Stomach smooth muscle (tissue), 2 donors: ENCODE results near the gene TMPRSS15.

Experiments used
- H3K27ac ChIP-seq: one replicate; pipeline ENCODE4 v1.7.0; 2013; ENCODE audit warnings: mild to moderate bottlenecking, low read length, inconsistent platforms
- H3K27me3 ChIP-seq, 2 donors: one replicate each; pipeline ENCODE4 v1.7.0; 2013; ENCODE audit warnings: low read length in 2 of 2; ENCODE audit not compliant: insufficient read depth in 2 of 2, control insufficient read depth in 1 of 2
- H3K36me3 ChIP-seq, 2 donors: one replicate each; pipeline ENCODE4 v1.7.0; 2013; ENCODE audit warnings: low read length in 2 of 2; ENCODE audit not compliant: control insufficient read depth in 2 of 2, insufficient read depth in 2 of 2
- H3K4me1 ChIP-seq: one replicate; pipeline ENCODE4 v1.7.0; 2013; ENCODE audit warnings: low read length; ENCODE audit not compliant: control insufficient read depth, insufficient read depth
- H3K4me3 ChIP-seq, 2 donors: one replicate each; pipeline ENCODE4 v1.7.0; 2013; ENCODE audit warnings: low read length in 2 of 2
- H3K9ac ChIP-seq, 2 donors: one replicate each; pipeline ENCODE4 v1.7.0; 2013; ENCODE audit warnings: low read length in 2 of 2, mild to moderate bottlenecking in 1 of 2
- H3K9me3 ChIP-seq, 2 donors: one replicate each; pipeline ENCODE4 v1.7.0; 2013; ENCODE audit warnings: low read length in 2 of 2; ENCODE audit not compliant: control insufficient read depth in 2 of 2
- donor health status: healthy.
- donor health status: Pancreatic carcinoma.

Gene TMPRSS15

DNA sequence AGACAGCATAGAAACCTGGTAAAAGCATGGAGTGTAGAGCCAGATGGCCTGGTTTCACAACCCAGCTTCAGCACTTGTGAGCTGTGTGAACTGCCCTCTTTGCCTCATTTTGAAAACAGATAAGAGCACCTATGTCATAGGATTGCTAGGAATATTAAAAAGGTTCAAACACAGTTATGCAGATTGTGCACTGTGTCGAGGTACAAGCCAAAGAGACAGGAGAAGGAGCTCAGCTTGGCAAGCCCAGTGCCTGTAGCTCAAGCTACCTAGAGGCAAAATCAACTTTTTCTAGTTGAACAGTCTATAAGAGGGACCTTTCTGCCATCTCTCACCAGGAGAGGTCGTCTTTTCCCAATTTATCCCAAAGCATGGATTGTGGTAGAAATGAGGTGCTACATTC, 153.9 kb downstream of the TMPRSS15 start:
- Histone ChIP-seq H3K4me3 (no peak overlapping the region), H3K9ac (peak overlapping the region in 1 of 2 donors; percentile 1), H3K27me3 (peaks cover 0 to 6% of the 10 kb centered on the region in 2 donors), H3K9me3 (no peaks in the 10 kb centered on the region), H3K36me3 (no peaks in the 10 kb centered on the region), H3K4me1 (peaks cover 5% of the 10 kb centered on the region), H3K27ac (no peak overlapping the region)

DNA sequence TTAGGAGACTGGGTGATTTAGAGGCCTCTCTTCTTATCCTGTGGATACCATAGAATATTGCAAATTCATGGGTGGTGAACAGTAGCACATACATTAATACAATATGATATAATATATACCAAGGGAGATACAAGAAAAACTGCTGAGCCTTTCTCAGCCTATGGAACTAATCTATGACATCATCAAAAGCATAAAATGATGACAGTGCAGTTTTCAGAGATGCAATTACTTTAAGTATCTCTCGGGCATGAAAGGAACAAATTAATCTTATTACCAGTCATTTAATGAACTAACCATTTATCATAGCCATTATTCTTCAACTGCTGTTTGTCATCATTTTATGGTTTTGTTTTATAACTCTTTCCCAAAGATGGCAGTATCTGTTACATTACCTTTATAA, 155.4 kb downstream of the TMPRSS15 start:
- Histone ChIP-seq H3K27me3 (peaks cover 0 to 6% of the 10 kb centered on the region in 2 donors), H3K9ac (no peak overlapping the region), H3K9me3 (no peaks in the 10 kb centered on the region), H3K4me1 (peaks cover 5% of the 10 kb centered on the region), H3K36me3 (no peaks in the 10 kb centered on the region), H3K27ac (no peak overlapping the region), H3K4me3 (no peak overlapping the region)

DNA sequence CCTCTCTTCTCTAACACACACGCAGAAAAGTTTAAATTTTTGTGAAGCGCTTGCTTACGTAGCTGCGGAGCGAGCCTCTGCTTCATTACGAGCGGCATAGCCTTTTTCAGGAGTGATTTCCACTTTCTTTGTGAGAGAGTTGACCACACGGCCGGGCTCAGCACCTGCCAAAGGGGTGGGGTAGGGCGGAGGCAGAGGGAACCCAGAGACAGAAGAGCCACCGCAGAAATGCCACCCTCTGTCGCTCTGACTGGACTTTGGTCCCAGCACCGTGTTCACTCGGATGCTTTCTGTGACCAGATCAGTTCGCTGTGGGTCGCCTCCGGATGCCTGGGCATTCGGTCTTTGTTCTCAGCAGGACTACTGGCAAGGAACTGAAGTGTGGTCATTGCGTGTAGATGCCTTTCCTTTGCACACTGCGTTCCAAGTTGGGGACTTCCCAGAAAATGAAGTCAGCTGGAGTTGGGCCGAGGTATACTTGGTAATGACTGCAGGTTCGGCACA, 158.1 kb downstream of the TMPRSS15 start:
- Histone ChIP-seq H3K4me3 (peak overlapping the region; percentile 74 to 92), H3K9me3 (no peaks in the 10 kb centered on the region), H3K27me3 (peaks cover 0 to 6% of the 10 kb centered on the region in 2 donors), H3K36me3 (no peaks in the 10 kb centered on the region), H3K4me1 (peaks cover 5% of the 10 kb centered on the region), H3K27ac (peak overlapping the region; percentile 19), H3K9ac (peak overlapping the region; percentile 58 to 96)

DNA sequence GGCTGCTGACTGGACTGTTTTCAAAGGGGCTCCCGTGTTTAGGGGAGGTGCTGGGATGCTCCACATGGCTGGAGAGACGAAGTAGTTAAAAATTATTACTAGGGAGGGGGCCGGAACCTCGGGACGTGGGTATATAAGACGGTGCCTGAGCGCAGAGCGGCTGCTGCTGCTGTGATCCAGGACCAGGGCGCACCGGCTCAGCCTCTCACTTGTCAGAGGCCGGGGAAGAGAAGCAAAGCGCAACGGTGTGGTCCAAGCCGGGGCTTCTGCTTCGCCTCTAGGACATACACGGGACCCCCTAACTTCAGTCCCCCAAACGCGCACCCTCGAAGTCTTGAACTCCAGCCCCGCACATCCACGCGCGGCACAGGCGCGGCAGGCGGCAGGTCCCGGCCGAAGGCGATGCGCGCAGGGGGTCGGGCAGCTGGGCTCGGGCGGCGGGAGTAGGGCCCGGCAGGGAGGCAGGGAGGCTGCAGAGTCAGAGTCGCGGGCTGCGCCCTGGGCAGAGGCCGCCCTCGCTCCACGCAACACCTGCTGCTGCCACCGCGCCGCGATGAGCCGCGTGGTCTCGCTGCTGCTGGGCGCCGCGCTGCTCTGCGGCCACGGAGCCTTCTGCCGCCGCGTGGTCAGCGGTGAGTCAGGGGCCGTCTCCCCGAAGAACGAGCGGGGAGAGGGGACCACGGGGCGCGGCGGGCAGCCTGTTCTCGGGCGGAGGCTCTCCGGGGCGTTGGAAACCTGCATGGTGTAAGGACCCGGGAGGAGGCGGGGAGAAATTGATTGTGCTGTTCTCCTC, 158.7 kb downstream of the TMPRSS15 start, which contains the start of gene CHODL:
TSS of gene CHODL (plus strand) at position 163 of the 793 bp plus-strand sequence. CDS start at position 554, 391 bp downstream.
- peak within 1 kb of the TSS; percentile 74 to 92 for H3K4me3 ChIP-seq
- H3K36me3 ChIP-seq: no peaks in the 10 kb centered on the region
- peak within 1 kb of the TSS; percentile 19 for H3K27ac ChIP-seq
- H3K9ac ChIP-seq: peak within 1 kb of the TSS; percentile 58 to 96
- H3K4me1 ChIP-seq: peaks cover 5% of the 10 kb centered on the region
- no peaks in the 10 kb centered on the region for H3K9me3 ChIP-seq
- H3K27me3 ChIP-seq: peaks cover 0 to 6% of the 10 kb centered on the region in 2 donors

DNA sequence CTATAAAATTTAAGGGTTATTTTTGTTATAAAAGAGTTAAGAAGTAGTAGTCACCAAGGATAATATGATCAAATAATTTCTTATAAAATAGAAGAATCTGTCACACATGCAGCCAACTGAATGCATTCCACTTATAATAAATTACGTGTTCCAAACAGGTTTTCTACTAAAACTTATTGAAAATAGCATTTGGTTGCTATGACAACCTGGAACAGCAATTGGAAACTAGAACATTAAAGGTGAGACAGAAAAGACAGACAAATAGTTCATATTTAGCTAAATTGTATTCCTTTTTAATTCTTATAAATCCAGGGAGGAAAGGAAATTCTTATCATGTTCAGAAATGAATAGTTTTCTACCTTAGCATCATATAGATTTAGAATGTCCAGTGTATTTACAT, 168.0 kb downstream of the TMPRSS15 start:
- peaks cover 0 to 3% of the 10 kb centered on the region in 2 donors for H3K9me3 ChIP-seq
- H3K27me3 ChIP-seq: no peaks in the 10 kb centered on the region
- H3K4me3 ChIP-seq: no peak overlapping the region
- H3K27ac ChIP-seq: no peak overlapping the region
- no peaks in the 10 kb centered on the region for H3K36me3 ChIP-seq
- no peaks in the 10 kb centered on the region for H3K4me1 ChIP-seq
- no peak overlapping the region for H3K9ac ChIP-seq

DNA sequence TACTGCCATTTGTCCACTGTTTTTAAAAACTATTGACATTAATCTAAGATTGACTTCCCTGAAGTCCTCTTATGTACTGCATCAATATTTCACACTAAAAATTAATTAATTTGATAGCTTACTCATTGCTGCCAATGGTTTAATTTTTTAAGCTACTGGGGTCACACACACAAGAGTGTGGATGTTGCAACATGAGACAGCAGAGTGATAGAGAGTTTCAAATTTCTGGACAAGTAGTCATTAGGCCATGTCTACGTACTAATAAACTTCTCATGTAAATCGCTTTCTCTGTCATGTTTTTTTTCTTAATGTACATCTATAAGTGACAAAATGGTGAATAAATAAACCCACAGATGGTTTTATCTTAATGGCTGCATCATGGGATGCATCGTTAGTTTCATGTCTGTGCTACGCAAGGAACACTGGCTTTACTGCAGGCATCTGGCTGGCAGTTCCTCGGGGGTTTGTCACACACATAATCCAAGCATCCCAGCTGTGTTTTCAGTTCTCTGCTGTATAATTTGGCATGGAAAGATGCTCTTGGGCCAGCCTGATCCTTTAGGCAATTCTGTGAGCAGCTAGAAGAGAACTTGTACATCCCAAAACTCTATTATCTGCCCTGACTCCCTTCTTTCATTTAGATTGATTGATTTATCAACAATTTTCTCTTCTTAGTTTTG, 175.4 kb downstream of the TMPRSS15 start:
- no peak overlapping the region for H3K4me3 ChIP-seq
- no peaks in the 10 kb centered on the region for H3K4me1 ChIP-seq
- H3K36me3 ChIP-seq: no peaks in the 10 kb centered on the region
- H3K27ac ChIP-seq: no peak overlapping the region
- H3K9me3 ChIP-seq: peaks cover 0 to 2% of the 10 kb centered on the region in 2 donors
- no peak overlapping the region for H3K9ac ChIP-seq
- no peaks in the 10 kb centered on the region for H3K27me3 ChIP-seq

DNA sequence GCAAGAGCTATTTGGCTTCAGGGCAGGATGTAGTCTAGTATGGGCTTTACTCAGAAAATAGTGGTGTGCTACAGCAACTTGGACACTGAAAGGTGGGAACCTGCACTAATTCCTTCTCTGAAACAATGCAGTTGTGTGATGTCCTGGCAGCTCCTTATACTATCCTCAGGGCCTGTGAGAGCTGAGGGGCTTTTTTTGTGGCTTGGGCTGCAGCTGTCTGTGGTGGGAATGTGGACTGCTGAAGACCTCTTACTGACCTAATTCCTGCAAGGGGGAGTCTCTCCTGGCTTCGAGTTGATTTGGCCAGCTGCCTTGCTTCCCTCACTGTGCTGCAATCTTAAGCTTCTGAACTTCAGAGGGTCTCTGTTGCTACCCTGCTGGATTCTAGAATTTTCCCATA, 181.2 kb downstream of the TMPRSS15 start:
- Histone ChIP-seq H3K9ac (no peak overlapping the region), H3K9me3 (peaks cover 0 to 6% of the 10 kb centered on the region in 2 donors), H3K36me3 (no peaks in the 10 kb centered on the region), H3K4me3 (no peak overlapping the region), H3K27me3 (no peaks in the 10 kb centered on the region), H3K4me1 (no peaks in the 10 kb centered on the region), H3K27ac (no peak overlapping the region)

DNA sequence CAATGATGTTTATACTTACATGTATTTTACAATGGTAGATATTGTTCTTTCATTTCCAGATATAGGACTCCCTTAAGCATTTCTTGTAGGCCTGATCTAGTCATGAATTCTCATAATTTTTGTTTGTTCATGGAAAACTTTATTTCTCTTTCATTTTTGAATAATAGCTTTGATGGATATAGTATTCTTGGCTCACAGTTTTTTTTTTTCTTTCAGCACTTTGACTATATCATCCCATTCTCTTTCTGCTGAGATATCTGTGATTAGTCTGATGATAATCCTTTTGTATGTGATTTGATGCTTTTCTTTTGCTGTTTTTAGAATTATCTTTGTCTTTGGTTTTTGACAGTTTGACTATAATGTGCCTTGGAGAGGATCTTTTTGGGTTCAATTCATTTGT, 183.1 kb downstream of the TMPRSS15 start:
- no peak overlapping the region for H3K27ac ChIP-seq
- H3K4me1 ChIP-seq: no peaks in the 10 kb centered on the region
- H3K36me3 ChIP-seq: no peaks in the 10 kb centered on the region
- no peaks in the 10 kb centered on the region for H3K27me3 ChIP-seq
- no peak overlapping the region for H3K9ac ChIP-seq
- H3K9me3 ChIP-seq: peaks cover 0 to 6% of the 10 kb centered on the region in 2 donors
- H3K4me3 ChIP-seq: no peak overlapping the region
